Measurements from ENCODE around the gene EIF2S3.

EIF2S3 gene

GRCh38 chrX:24097741-24098260 lies 43.0 kb downstream of the EIF2S3 start:
- Mint-ChIP-seq H3K36me3 (ENCODE audit: low read depth) (no peaks in the 10 kb centered on the region), H3K27me3 (ENCODE audit: low read depth) (no peaks in the 10 kb centered on the region), H3K27ac (no peak overlapping the region), H3K9me3 (no peaks in the 10 kb centered on the region), H3K4me3 (no peak overlapping the region), H3K4me1 (peaks cover 27% of the 10 kb centered on the region)
- TF ChIP-seq CTCF (IDR thresholded peaks at IDR 0.05; ENCODE audit: unreplicated experiment in 3 of 3), result no peak

- Mint-ChIP-seq H3K27me3 (ENCODE audit: low read depth) (no peaks in the 10 kb centered on the region), H3K27ac (peak overlapping the region in 1 of 3 experiments; percentile 0), H3K36me3 (ENCODE audit: low read depth) (no peaks in the 10 kb centered on the region), H3K4me1 (peaks cover 30% of the 10 kb centered on the region), H3K4me3 (no peak overlapping the region), H3K9me3 (no peaks in the 10 kb centered on the region)
- no peak for TF ChIP-seq CTCF (IDR thresholded peaks at IDR 0.05; ENCODE audit: unreplicated experiment in 3 of 3)
Measured at GRCh38 chrX:24098932-24099331, 44.2 kb downstream of the EIF2S3 start.

GRCh38 chrX:24099394-24099793 lies 44.6 kb downstream of the EIF2S3 start:
- no peak for TF ChIP-seq CTCF (IDR thresholded peaks at IDR 0.05; ENCODE audit: unreplicated experiment in 3 of 3)
- no peaks in the 10 kb centered on the region for H3K9me3 Mint-ChIP-seq
- no peaks in the 10 kb centered on the region for H3K36me3 Mint-ChIP-seq (ENCODE audit: low read depth)

GRCh38 chrX:24100713-24101112 lies 46.0 kb downstream of the EIF2S3 start:
- no peaks in the 10 kb centered on the region for H3K9me3 Mint-ChIP-seq
- H3K27ac Mint-ChIP-seq, result peak overlapping the region; percentile 90 to 94 (median 90)
- no peaks in the 10 kb centered on the region for H3K27me3 Mint-ChIP-seq (ENCODE audit: low read depth)
- H3K36me3 Mint-ChIP-seq (ENCODE audit: low read depth), result no peaks in the 10 kb centered on the region
- peaks cover 30% of the 10 kb centered on the region for H3K4me1 Mint-ChIP-seq
- TF ChIP-seq CTCF (IDR thresholded peaks at IDR 0.05; ENCODE audit: unreplicated experiment in 3 of 3), result no peak
- H3K4me3 Mint-ChIP-seq, result no peak overlapping the region

More at GRCh38 chrX:24099394-24099793, 44.6 kb downstream of the EIF2S3 start:
- Mint-ChIP-seq H3K27me3 (ENCODE audit: low read depth) (no peaks in the 10 kb centered on the region), H3K4me1 (peaks cover 30% of the 10 kb centered on the region), H3K4me3 (no peak overlapping the region), H3K27ac (peak overlapping the region; percentile 0 to 90 (median 10))

- Mint-ChIP-seq H3K36me3 (ENCODE audit: low read depth) (no peaks in the 10 kb centered on the region), H3K27me3 (ENCODE audit: low read depth) (no peaks in the 10 kb centered on the region), H3K4me3 (peak overlapping the region in 2 of 3 experiments; percentile 41 to 45), H3K4me1 (peaks cover 37% of the 10 kb centered on the region), H3K27ac (peak overlapping the region; percentile 92 to 96 (median 94)), H3K9me3 (no peaks in the 10 kb centered on the region)
- TF ChIP-seq CTCF (IDR thresholded peaks at IDR 0.05; ENCODE audit: unreplicated experiment in 3 of 3), result no peak
Measured at GRCh38 chrX:24110069-24110468, 55.3 kb downstream of the EIF2S3 start.

- Mint-ChIP-seq H3K4me1 (peaks cover 38% of the 10 kb centered on the region), H3K27me3 (ENCODE audit: low read depth) (no peaks in the 10 kb centered on the region), H3K9me3 (no peaks in the 10 kb centered on the region), H3K36me3 (ENCODE audit: low read depth) (no peaks in the 10 kb centered on the region), H3K27ac (peak overlapping the region; percentile 38 to 73 (median 68)), H3K4me3 (no peak overlapping the region)
- TF ChIP-seq CTCF (IDR thresholded peaks at IDR 0.05; ENCODE audit: unreplicated experiment in 3 of 3), result no peak
Measured at GRCh38 chrX:24113181-24113580, 58.4 kb downstream of the EIF2S3 start.

Data from nephron (organoid).